ENCODE measurements around the gene RPE. TPM values are rescaled to one million over a fixed set of nuclear protein-coding genes. Genes with fewer than 3 reads are reported as not detected.
A peak's percentile ranks its signal among the peaks of the same experiment; 100 is the strongest.

The RPE gene
- total and polyA plus RNA-seq, 10 of the 15 experiments (the other 5 are each of a cell fraction or from before 2014, with no cell fraction given): 41.5 to 75.3 (median 46.8) TPM

DNA sequence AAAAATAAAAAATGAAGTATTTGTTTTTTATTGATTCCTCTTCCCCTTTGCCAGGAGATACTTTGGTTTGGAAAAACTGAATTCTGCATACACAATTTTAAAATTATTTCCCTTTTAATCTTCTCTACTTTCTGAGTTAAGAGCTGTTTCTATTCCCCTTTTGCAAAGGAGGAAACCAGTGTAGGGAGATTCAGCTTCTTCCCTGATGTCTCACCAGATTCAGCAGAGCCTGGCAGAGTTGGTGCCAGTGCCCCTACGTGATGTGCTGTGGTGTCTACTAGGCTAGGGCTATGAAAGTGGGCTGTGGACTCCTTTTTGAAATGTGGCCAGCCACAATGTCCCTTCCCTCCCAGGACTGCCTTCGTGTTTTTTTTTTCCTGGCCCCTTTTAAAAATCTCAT lies 2.4 kb downstream of the RPE start:
- in situ Hi-C loops (cut with MboI) (loop anchor here (10.0 kb wide), 1 partner anchor 160 kb away; no protein-coding TSS in a partner anchor), intact Hi-C loops (cut with micrococcal nuclease; ENCODE audit: unreplicated experiment) (loop anchor here (10.0 kb wide), 1 partner anchor 470 kb away; the partner anchor contains the start of gene LANCL1)
- SMC1A ChIA-PET (ENCODE audit: uncharacterized antibody, unreplicated experiment): interaction anchor here (0.9 to 3.0 kb wide), 12 partner anchors 8 to 194 kb away, joined by 3 to 11 read pairs (median 3); partner anchors contain the start of gene KANSL1L
- no peak overlapping the region; the same call in 1 of the 2 replicates for H3K27ac ChIP-seq (ENCODE audit: control insufficient read depth, insufficient read depth)
- peak; percentile 25 for ATAC-seq
- TF ChIP-seq ASH2L (IDR thresholded peaks at IDR 0.05; ENCODE audit: borderline replicate concordance, low read depth) (no peak), JUNB (IDR thresholded peaks at IDR 0.05) (no peak), HCFC1 (IDR thresholded peaks at IDR 0.05; ENCODE audit: low read length) (no peak), MEF2B (IDR thresholded peaks at IDR 0.05; ENCODE audit: partially characterized antibody, poor library complexity, severe bottlenecking) (no peak), BACH1 (IDR thresholded peaks at IDR 0.05; ENCODE audit: borderline replicate concordance) (no peak), HDAC6 (IDR thresholded peaks at IDR 0.05; ENCODE audit: unreplicated experiment) (no peak), MTA3 (IDR thresholded peaks at IDR 0.05; ENCODE audit: borderline replicate concordance, low read length) (no peak), JUND (IDR thresholded peaks at IDR 0.05; ENCODE audit: low read depth, low read length) (no peak), ATF7 (IDR thresholded peaks at IDR 0.05; ENCODE audit: low read depth) (no peak), MEF2A (IDR thresholded peaks at IDR 0.05; ENCODE audit: insufficient read depth, low read depth, low read length) (no peak), NFYB (IDR thresholded peaks at IDR 0.05; ENCODE audit: insufficient read depth, low read depth, low read length) (no peak)
- TF ChIP-seq, protein P1, sequence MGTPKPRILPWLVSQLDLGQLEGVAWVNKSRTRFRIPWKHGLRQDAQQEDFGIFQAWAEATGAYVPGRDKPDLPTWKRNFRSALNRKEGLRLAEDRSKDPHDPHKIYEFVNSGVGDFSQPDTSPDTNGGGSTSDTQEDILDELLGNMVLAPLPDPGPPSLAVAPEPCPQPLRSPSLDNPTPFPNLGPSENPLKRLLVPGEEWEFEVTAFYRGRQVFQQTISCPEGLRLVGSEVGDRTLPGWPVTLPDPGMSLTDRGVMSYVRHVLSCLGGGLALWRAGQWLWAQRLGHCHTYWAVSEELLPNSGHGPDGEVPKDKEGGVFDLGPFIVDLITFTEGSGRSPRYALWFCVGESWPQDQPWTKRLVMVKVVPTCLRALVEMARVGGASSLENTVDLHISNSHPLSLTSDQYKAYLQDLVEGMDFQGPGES (IDR thresholded peaks at IDR 0.05): no peak
- CTCF ChIA-PET: interaction anchor here (0.6 to 1.7 kb wide), 3 partner anchors 27 to 195 kb away, joined by 3 to 4 read pairs (median 4); no protein-coding TSS in a partner anchor
- H2AFZ ChIP-seq (ENCODE audit: control insufficient read depth, low read depth, low read length): no peak overlapping the region
- H3K79me2 ChIP-seq (ENCODE audit: control insufficient read depth, insufficient read depth, low read length): peaks cover 74% of the 10 kb centered on the region
- H3K27me3 ChIP-seq (replicated peaks in 1 of 2; ENCODE audit: control insufficient read depth in 2 of 2, insufficient read depth in 2 of 2, low read length in 1 of 2): no peaks in the 10 kb centered on the region
- BruUV-seq (replicated peaks): no TSS peak
- RAD21 ChIA-PET (ENCODE audit: unreplicated experiment): interaction anchor here (0.8 to 1.4 kb wide), 4 partner anchors 16 to 191 kb away, joined by 3 to 4 read pairs (median 4); no protein-coding TSS in a partner anchor
- H3K9me3 ChIP-seq (replicated peaks; ENCODE audit: control insufficient read depth, insufficient read depth, low read length): no peaks in the 10 kb centered on the region
- peaks cover 10% of the 10 kb centered on the region for H3K4me1 ChIP-seq (ENCODE audit: control insufficient read depth, insufficient read depth, low read length)
- H3K4me3 ChIP-seq: peak overlapping the region; percentile 49
- no peak for DNase-seq (ENCODE audit: low read depth, low spot score)
- H3K9ac ChIP-seq (ENCODE audit: control insufficient read depth, insufficient read depth, low read length): no peak overlapping the region
- peaks cover 0 to 17% of the 10 kb centered on the region in 2 experiments; a peak in 1 of 4 replicates for H3K36me3 ChIP-seq (ENCODE audit: control insufficient read depth in 2 of 2, insufficient read depth in 2 of 2, low read length in 1 of 2)
- no peaks in the 10 kb centered on the region; the same call in 1 of the 2 replicates for H4K20me1 ChIP-seq (ENCODE audit: control insufficient read depth, insufficient read depth)
- FAIRE-seq: no peak
- H3K4me2 ChIP-seq (ENCODE audit: control insufficient read depth, insufficient read depth): peak overlapping the region; percentile 85
- POLR2A ChIA-PET: interaction anchor here (0.9 kb wide), 2 partner anchors 25 to 185 kb away, joined by 3 read pairs; no protein-coding TSS in a partner anchor
- WGBS (ENCODE audit: insufficient coverage, insufficient replicate concordance, low lambda C conversion rate, missing lambda C conversion rate): 69% methylated on average over 2 of the region's 2 CpGs

All from GM12878 (cell line).